ENCODE data around the gene FOXD3. TPM values are rescaled to one million over a fixed set of nuclear protein-coding genes. Genes with fewer than 3 reads are reported as not detected.

Gene FOXD3
- total RNA-seq, 4 donors from 2014 or later = 1.2 to 7.0 (median 4.4) TPM

DNA sequence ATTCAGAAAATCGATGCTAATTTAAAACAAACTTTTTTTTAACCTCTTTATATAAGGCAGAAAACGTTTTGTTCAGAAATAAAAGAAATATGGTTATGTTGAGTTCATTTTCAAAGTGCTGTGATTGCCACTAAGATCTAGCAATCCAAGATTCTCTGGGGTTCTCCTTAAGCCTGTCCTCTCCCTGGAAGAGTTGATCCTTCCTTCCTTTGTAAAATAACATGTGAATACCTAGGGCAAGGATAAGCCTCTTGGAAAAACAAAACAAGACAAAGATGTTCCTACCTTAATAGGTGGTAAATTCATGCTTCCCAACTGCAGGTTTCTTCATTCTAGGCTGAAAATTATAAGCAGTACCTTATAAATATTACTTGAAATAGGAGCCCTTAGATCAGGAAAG lies 18.0 kb upstream of the FOXD3 start:
- H3K9me3 ChIP-seq = peaks cover 0 to 15% (median 4%) of the 10 kb centered on the region in 4 donors
- H3K36me3 ChIP-seq = no peaks in the 10 kb centered on the region
- no peaks in the 10 kb centered on the region for H3K4me1 ChIP-seq
- intact Hi-C loops (cut with DNase I) = no loop called here
- 22% methylated on average over 2 of the region's 2 CpGs for WGBS
- H3K27me3 ChIP-seq = peaks cover 0 to 44% (median 0%) of the 10 kb centered on the region in 4 donors
- TF ChIP-seq CTCF (IDR thresholded peaks at IDR 0.05) (no peak), POLR2AphosphoS5 (IDR thresholded peaks at IDR 0.05) (no peak), POLR2A (IDR thresholded peaks at IDR 0.05; ENCODE audit: low read depth) (no peak), EP300 (IDR thresholded peaks at IDR 0.05) (no peak)
- no peak overlapping the region for H3K4me3 ChIP-seq
- H3K27ac ChIP-seq (replicated peaks in 1 of 4) = no peak overlapping the region
- no peak for DNase-seq (ENCODE audit: extremely low spot score)

DNA sequence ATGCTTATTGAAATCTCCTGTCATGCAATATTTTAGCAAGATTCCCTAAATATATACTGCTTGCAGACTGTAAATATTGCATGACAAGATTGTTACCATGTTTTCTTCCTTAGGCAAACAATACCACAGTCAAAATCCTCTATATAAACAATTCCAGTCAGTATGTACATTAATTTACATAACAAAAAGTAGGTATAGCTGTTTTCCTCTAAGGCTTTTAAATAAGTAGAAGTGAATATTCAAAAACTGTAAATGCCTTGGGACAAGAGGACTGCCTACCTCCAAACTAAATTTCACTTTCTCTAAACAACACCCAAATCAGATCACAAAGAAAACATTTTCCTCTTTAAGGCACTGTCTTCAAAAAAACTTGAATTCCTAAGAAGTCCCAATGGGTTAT lies 17.3 kb upstream of the FOXD3 start:
- intact Hi-C loops (cut with DNase I) = no loop called here
- no peak overlapping the region for H3K4me3 ChIP-seq
- no peak for TF ChIP-seq POLR2A (IDR thresholded peaks at IDR 0.05; ENCODE audit: low read depth)
- TF ChIP-seq CTCF (IDR thresholded peaks at IDR 0.05) = no peak
- no peak for TF ChIP-seq EP300 (IDR thresholded peaks at IDR 0.05)
- TF ChIP-seq POLR2AphosphoS5 (IDR thresholded peaks at IDR 0.05) = no peak
- no peak overlapping the region for H3K27ac ChIP-seq (replicated peaks in 1 of 4)
- DNase-seq (ENCODE audit: extremely low spot score) = no peak
- H3K9me3 ChIP-seq = peaks cover 0 to 15% (median 4%) of the 10 kb centered on the region in 4 donors
- H3K36me3 ChIP-seq = no peaks in the 10 kb centered on the region
- peaks cover 0 to 50% (median 0%) of the 10 kb centered on the region in 4 donors for H3K27me3 ChIP-seq
- no peaks in the 10 kb centered on the region for H3K4me1 ChIP-seq

GRCh38 chr1:63307196-63307794 lies 15.1 kb upstream of the FOXD3 start:
- Histone ChIP-seq H3K27me3 (peaks cover 0 to 63% (median 0%) of the 10 kb centered on the region in 4 donors), H3K4me3 (no peak overlapping the region), H3K9me3 (peaks cover 0 to 15% (median 4%) of the 10 kb centered on the region in 4 donors), H3K36me3 (no peaks in the 10 kb centered on the region), H3K4me1 (no peaks in the 10 kb centered on the region), H3K27ac (replicated peaks in 1 of 4) (no peak overlapping the region)
- intact Hi-C loops (cut with DNase I) = no loop called here
- 85% methylated on average over 1 of the region's 1 CpG for WGBS
- TF ChIP-seq POLR2A (IDR thresholded peaks at IDR 0.05; ENCODE audit: low read depth) (no peak), POLR2AphosphoS5 (IDR thresholded peaks at IDR 0.05) (no peak), EP300 (IDR thresholded peaks at IDR 0.05) (no peak), CTCF (IDR thresholded peaks at IDR 0.05) (no peak)
- DNase-seq (ENCODE audit: extremely low spot score) = no peak

- Histone ChIP-seq H3K4me3 (peak overlapping the region; percentile 48 to 61 (median 52)), H3K27me3 (peaks cover 23 to 88% (median 58%) of the 10 kb centered on the region in 4 donors), H3K36me3 (no peaks in the 10 kb centered on the region), H3K27ac (replicated peaks in 1 of 4) (peak overlapping the region; percentile 26 to 71 (median 32)), H3K4me1 (peaks cover 9 to 41% (median 22%) of the 10 kb centered on the region in 4 donors), H3K9me3 (peaks cover 0 to 4% (median 0%) of the 10 kb centered on the region in 4 donors)
- intact Hi-C loops (cut with DNase I) = loop anchor here (10.0 kb wide), 1 partner anchor 128 kb away; no protein-coding TSS in a partner anchor
- no peak for TF ChIP-seq POLR2AphosphoS5 (IDR thresholded peaks at IDR 0.05)
- no peak for TF ChIP-seq POLR2A (IDR thresholded peaks at IDR 0.05; ENCODE audit: low read depth)
- no peak for TF ChIP-seq CTCF (IDR thresholded peaks at IDR 0.05)
- no peak for TF ChIP-seq EP300 (IDR thresholded peaks at IDR 0.05)
- DNase-seq (ENCODE audit: extremely low spot score) = no peak
- WGBS = 28% methylated on average over 13 of the region's 24 CpGs
These were observed 5.8 kb upstream of the FOXD3 start for GRCh38 chr1:63316598-63316983.

Measured in esophagus muscularis mucosa (tissue), 4 donors.